IMR-90 (cell line): ENCODE data around the gene LETM1. TPM values are rescaled to one million over a fixed set of nuclear protein-coding genes. Genes with fewer than 3 reads are reported as not detected.
A peak's percentile ranks its signal among the peaks of the same experiment; 100 is the strongest.

Source experiments
- BHLHE40 ChIP-seq: fragments of 150-350 bp; IDR thresholded peaks from 2 replicates; pipeline ENCODE4 v1.6.1; 2016; ENCODE audit warnings: mild to moderate bottlenecking, low read depth, low read length
- CEBPB ChIP-seq: IDR thresholded peaks from 2 replicates; pipeline ENCODE4 v1.6.1; 2012; ENCODE audit warnings: low read depth, low read length, improper control_type of control experiment
- CHD1 ChIP-seq: IDR thresholded peaks from 2 replicates; pipeline ENCODE4 v1.6.1; 2012; ENCODE audit warnings: low read depth, low read length, improper control_type of control experiment
- FOS ChIP-seq: fragments of 150-350 bp; IDR thresholded peaks from 2 replicates; pipeline ENCODE4 v1.6.1; 2016; ENCODE audit warnings: low read depth, low read length
- MAFK ChIP-seq: IDR thresholded peaks from 2 replicates; pipeline ENCODE4 v1.6.1; 2012; ENCODE audit warnings: low read depth, low read length, improper control_type of control experiment
- MAZ ChIP-seq: IDR thresholded peaks from 2 replicates; pipeline ENCODE4 v1.6.1; 2012; ENCODE audit warnings: low read depth, mild to moderate bottlenecking, low read length, improper control_type of control experiment, moderate library complexity, borderline replicate concordance
- POLR2A ChIP-seq: IDR thresholded peaks from 2 replicates; pipeline ENCODE4 v1.6.1; 2012; ENCODE audit warnings: mild to moderate bottlenecking, low read depth, low read length
- RFX5 ChIP-seq: IDR thresholded peaks from 2 replicates; pipeline ENCODE4 v1.8.0; 2012; ENCODE audit warnings: low read depth, mild to moderate bottlenecking, low read length, moderate library complexity
- polyA plus RNA-seq, 3 experiments: library from polyadenylated mRNA; depleted of rRNA; stranded (reverse); fragments of >200 nt; gene quantifications; 2 replicates each; pipeline ENCODE4 v1.2.3, GENCODE V29; 2012; ENCODE audit warnings: low replicate concordance in 1 of 3
- total RNA-seq: library from RNA; depleted of rRNA; stranded (reverse); fragments of >200 nt; gene quantifications from 2 replicates; pipeline ENCODE4 v1.2.3, GENCODE V29; 2012

The LETM1 gene
- total and polyA plus RNA-seq, 2 of the 4 experiments (the other 2 are of a cell fraction), result 25.0 to 49.3 TPM

GRCh38 chr4:1855333-1856070, 454 bp downstream of the LETM1 start (continued):
- no peak for TF ChIP-seq CHD1
- TF ChIP-seq FOS, result no peak
- TF ChIP-seq MAFK, result no peak
- TF ChIP-seq RFX5, result no peak
- TF ChIP-seq CEBPB, result no peak
- no peak for TF ChIP-seq POLR2A
- no peak; the same call in 1 of the 2 replicates for TF ChIP-seq MAZ
- peak; percentile 63; the same call in 1 of the 2 replicates for TF ChIP-seq BHLHE40
